GM03348 (cell line): ENCODE data around the gene KPNA3.
"Not testable (repeated sequence)": the region's sequence is repeated elsewhere in the genome, so short reads cannot be mapped to it uniquely, and the experiment has no call there.

ENCODE experiments used
- DNase-seq: peaks from one replicate; pipeline ENCODE4 v3.0.0; 2012; ENCODE audit warnings: low spot score

The KPNA3 gene

DNA sequence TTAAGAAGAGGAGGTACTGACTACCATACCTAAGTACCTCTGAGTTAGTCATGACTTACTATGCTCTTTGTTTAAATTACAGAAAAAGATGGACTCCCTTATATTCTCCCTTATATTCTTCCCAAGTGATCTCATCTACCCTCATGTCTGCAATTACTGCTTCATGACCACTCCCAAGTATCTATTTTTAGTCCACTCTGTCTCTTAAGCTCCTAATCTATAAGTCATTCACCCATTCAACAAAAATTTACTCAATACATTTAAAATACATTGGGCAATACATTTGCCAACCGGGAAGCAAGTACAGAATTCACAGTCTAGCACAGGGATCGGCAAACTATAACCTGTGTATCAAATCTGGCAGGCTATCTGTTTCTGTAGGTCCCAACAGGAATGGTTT, 42.6 kb downstream of the KPNA3 start:
- no peak for DNase-seq

DNA sequence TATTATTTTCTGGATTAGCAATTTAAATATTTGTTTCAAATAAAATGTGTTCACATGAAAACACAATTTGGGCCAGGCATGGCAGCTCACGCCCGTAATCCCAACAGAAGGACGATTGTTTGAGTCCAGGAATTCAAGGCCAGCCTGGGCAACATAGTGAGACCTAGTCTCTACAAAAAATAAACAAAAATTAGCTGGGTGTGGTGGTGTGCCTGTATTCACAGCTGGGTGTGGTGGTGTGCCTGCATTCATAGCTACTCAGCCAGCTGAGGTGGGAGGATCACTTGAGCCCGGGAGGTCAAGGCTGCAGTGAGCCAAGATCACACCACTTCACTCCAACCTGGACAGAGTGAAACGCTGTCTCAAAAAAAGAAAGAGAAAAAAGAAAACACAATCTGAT, 46.4 kb downstream of the KPNA3 start:
- no peak for DNase-seq

DNA sequence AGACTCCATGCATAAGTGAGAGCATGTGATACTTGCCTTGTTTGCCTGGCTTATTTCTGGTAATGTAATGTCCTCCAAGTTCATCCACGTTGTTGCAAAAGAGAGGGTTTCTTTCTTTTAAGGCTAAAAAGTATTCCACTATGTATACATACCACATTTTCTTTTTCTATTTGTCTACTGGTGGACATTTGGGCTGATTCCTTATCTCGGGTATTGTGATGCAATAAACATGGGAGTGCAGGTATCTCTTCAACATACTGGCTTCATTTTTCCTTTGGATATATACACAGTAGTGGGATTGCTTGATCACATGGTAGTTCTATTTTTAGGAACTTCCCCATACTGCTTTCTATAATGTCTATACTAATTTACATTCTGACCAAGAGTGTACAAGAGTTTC, 51.6 kb downstream of the KPNA3 start:
- no peak for DNase-seq

DNA sequence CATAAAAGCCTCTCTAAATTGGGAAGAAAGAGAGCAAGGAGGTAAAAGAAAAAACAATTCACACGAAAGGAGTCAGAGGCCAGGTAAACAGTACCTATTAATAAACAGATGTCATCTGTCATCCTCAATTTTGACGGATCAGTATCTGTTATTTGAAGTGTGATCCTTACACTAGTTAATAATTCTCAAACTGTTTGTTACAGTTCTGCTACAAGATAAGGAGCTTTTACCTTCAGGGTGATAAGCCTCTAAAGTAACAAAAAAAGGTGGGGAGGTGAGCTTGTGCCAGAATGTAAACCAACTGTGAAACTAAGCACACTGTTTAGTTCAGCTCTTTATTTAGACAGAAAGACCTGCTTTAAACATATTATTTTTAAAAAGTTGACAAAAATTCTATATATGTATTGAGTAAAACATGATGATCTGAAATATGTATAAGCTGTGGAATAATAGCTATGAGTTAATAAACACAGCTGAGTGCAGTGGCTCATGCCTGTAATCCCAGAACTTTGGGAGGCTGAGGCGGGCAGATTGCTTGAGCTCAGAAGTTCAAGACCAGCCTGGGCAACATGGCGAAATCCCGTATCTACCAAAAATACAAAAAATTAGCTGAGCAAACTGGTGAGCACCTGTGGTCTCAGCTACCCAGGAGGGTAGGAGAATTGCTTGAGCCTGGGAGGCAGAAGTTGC, 52.8 kb downstream of the KPNA3 start:
- no peak for DNase-seq

DNA sequence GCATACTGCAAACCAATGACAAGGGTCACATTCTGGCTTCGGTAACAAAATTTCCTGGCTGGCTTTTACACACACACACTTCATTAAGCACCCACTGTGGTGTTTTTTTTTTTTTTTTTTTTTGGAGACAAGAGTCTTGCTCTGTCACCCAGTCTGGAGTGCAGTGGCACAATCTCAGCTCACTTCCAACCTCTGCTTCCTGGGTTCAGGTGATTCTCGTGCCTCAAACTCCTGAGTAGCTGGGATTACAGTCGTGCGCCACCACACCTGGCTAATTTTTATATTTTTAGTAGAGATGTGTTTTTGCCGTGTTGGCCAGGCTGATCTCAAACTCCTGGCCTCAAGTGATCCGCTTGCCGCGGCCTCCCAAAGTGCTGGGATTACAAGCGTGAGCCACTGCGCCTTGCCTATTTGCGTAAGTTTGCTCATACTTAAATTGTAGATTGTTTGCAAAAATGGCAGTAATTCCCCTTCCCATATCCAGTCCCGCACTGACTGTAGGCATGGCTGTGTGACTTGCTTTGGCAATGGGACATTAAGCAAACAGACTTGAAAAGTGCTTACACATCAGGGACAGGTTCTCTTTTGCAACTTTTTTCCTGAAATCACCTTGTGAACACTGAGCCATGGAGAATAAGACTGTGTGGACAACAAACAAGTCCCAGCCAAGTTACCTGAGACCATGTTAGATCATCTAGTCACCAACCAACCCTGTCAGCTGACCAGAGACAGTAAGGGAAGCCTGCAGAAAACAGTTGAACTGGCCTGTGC, 59.1 kb downstream of the KPNA3 start:
- peak; percentile 7 for DNase-seq

GRCh38 chr13:49731766-49732165, 60.7 kb downstream of the KPNA3 start:
- DNase-seq: peak; percentile 52

DNA sequence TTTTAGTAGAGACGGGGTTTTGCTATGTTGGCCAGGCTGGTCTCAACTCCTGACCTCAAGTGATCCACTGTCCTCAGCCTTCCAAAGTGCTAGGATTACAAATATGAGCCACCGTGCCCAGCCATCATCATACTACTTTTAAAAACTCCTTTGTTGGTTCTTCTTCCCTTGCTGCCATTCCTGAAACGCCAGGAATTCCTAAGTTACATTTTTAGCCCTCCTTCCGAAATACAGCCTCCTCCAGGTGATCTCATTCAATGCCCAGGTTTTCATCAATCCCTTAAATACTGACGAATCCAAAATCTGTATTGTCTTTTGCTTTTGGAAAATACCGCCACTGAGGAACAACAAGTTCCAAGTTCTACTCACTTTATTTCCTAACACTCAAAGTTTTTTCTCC, 75.9 kb downstream of the KPNA3 start:
- DNase-seq: no peak

DNA sequence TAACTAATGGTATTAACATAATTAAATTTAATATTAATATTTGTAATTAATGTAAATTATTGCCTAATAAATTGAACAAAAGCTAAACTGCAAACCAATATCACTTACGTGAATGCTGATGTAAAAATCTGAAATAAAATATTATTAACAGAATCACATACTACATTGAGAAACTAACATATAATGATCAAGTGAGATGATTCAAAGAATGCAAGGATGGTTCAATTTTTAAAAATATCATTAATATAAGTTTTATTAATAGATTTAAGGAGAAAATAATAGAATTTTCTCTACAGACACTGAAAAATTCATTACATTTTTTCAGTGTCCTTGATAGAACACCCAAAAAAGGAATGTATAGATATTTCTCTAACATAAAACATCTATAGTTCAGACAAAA, 77.7 kb downstream of the KPNA3 start:
- DNase-seq: no peak

- DNase-seq: no peak
Observed at GRCh38 chr13:49711218-49711863, 81.1 kb downstream of the KPNA3 start.

- DNase-seq: not testable (repeated sequence)
Observed at GRCh38 chr13:49704264-49704663, 88.2 kb downstream of the KPNA3 start.

GRCh38 chr13:49701491-49701890, 91.0 kb downstream of the KPNA3 start:
- no peak for DNase-seq

- DNase-seq: no peak
Observed at GRCh38 chr13:49697468-49697867, 95.0 kb downstream of the KPNA3 start.

GRCh38 chr13:49694446-49694845, 98.0 kb downstream of the KPNA3 start:
- DNase-seq: no peak

DNA sequence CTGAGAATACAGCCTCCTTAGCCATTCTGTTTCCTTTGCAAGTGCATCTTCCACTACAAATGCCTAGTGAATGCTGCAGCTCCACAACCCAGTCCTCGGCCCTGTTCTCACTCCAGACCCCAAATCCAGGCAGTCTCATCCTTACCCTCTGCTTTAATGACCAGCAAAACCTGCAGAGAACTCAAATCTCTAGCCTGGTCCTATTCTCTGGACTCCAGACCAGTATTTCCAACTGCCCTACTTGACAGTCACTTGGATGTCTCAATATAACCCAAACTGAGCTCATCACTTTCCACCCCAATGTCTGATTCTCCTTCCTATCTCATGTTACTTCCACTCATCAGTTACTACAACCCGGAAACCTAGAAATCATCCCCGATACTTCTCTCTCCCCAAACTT, 98.6 kb downstream of the KPNA3 start:
- no peak for DNase-seq

- no peak for DNase-seq
Observed at GRCh38 chr13:49693191-49693733, 99.2 kb downstream of the KPNA3 start.

DNA sequence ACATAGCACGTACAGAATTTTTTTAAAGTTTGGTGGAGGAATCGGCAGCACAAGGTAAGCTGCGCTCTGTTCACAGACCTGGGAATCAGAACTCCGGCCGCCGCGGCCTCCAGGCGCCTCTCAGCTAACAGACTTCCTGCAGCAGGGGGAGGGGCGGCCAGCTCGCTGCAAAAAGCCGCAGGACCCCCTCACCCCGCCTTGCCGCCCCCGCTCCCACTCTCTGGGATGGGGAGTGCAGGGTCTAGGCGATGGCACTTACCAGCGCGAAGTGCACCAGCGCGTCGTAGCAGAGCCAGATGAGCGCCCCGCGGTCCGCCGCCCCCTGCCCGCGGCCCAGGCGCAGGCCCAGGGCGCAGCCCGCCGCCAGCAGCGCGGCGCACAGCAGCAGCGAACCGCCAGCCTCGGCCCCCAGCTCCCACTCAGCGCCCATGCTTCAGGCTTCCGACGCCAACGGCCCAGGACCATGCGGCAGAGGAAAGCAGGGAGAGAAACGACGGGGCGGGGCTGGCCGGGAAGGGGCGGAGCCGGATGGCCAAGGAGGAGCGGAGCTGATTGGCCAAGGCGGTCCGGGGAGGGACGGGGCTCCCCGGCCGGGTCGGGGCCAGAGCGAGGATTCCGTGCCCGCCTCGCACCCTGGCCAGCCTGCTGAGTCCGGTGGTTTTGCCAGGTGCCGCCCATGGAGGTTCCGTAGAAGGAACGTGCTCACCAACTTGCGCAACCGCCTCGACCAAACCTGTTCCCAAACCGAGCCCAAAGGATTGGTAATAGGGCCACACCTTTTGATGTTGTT, 101.3 kb downstream of the KPNA3 start, which contains the start of gene EBPL:
EBPL (minus strand) TSS at position 492 of the 790 bp plus-strand sequence; CDS start at position 430, 62 bp downstream.
- peak; percentile 99 for DNase-seq

GRCh38 chr13:49690133-49690994, 102.1 kb downstream of the KPNA3 start:
- peak; percentile 42 for DNase-seq

DNA sequence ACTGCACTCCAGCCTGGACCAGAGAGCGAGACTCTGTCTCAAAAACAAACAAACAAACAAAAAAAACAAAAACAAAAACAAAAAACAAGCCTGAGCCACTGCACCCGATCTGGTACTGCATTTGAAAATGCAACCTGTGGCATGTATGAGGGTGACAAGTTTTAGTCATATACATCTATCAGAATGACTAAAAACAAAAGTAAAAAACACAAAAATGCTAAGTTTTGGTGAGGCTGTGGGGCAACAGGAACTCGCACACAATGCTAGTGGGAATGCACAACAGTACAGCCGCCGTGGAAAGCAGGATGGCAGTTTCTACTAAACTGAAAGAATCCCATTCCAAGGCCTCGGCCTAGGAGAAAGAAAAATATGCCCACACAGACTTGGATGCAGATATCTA, 109.0 kb downstream of the KPNA3 start:
- no peak for DNase-seq

DNA sequence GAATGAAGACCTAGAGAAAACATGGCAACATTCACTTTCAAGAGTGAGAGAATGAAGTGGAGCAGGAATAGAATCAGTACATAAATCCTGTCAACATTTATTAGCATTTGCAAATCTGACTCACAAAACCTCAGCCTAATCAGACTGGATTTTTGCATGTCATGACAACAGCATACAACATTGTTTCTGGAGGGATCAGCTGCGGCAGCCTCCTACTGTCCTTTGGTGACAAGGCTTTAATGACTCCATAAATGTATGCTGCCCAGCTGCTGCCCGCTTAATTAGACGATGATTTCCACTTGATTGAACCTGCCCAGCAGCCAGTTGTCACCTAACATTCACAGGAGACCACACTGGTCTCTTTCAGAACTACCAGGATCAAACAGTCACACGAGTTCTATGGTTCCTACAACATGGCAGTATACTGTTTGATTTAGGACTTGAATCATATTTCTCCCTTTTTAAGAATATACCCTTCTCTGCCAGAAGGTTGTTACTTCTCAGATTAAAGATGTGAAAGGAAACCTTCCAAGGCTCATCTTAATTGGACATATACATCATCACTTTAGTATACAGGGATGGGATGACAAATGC, 110.5 kb downstream of the KPNA3 start:
- DNase-seq: peak; percentile 12

DNA sequence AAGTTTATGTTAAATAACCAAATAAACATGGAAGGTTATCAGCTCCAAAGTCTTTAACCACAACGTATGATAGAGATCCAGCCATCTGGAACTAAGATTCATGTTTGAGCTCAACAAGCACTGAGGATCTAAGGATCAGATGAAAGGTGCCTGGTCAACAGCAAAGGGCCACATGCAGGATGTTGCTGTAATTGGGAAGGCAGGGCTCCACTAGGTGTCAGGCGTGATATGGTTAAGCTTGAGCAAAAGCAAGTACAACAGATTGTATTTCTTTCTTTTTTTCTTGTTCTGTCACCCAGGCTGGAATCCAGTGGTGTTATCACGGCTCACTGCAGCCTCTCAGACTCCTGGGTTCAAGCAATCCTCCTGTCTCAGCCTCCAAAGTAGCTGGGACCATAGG, 113.2 kb downstream of the KPNA3 start:
- DNase-seq: no peak
